ENCODE data around the gene DLG1. TPM values are rescaled to one million over a fixed set of nuclear protein-coding genes. Genes with fewer than 3 reads are reported as not detected.
"Not testable (repeated sequence)": the region's sequence is repeated elsewhere in the genome, so short reads cannot be mapped to it uniquely, and the experiment has no call there.

Gene DLG1
- total RNA-seq, 1 experiment from 2014 or later: 89.8 TPM

GRCh38 chr3:197212290-197212689 lies 86.1 kb downstream of the DLG1 start:
- no peak for DNase-seq (ENCODE audit: low read depth, low spot score)
- H3K27me3 ChIP-seq (ENCODE audit: insufficient read depth, low read length): no peaks in the 10 kb centered on the region
- CTCF ChIA-PET: no interaction called here
- RAD21 ChIA-PET (ENCODE audit: low non-redundant PET in 1 of 2, low total read pairs in 2 of 2, uncharacterized antibody in 2 of 2, unreplicated experiment in 2 of 2): no interaction called here
- BruUV-seq (replicated peaks): no TSS peak
- H4K20me1 ChIP-seq (ENCODE audit: insufficient read depth): peaks cover 17% of the 10 kb centered on the region; the same call in 1 of the 2 replicates
- no peak for ATAC-seq
- H3K9me3 ChIP-seq (ENCODE audit: control insufficient read depth in 1 of 2, insufficient read depth in 1 of 2, low read depth in 1 of 2, low read length in 2 of 2): no peaks in the 10 kb centered on the region
- H3K27ac ChIP-seq (ENCODE audit: low read depth, low read length): no peak overlapping the region
- POLR2A ChIA-PET: no interaction called here
- intact Hi-C loops (cut with micrococcal nuclease): no loop called here
- H3K4me2 ChIP-seq (ENCODE audit: low read length): no peak overlapping the region
- no peak overlapping the region for H3K4me3 ChIP-seq (replicated peaks in 1 of 2; ENCODE audit: low read depth in 1 of 2, low read length in 2 of 2)
- H3K4me1 ChIP-seq (ENCODE audit: control insufficient read depth in 1 of 2, insufficient read depth in 2 of 2, low read length in 2 of 2): peaks cover 11 to 15% of the 10 kb centered on the region in 2 experiments
- H3K9ac ChIP-seq (ENCODE audit: low read length): no peak overlapping the region
- H3K36me3 ChIP-seq (ENCODE audit: control insufficient read depth in 1 of 2, insufficient read depth in 2 of 2, low read length in 2 of 2): no peaks in the 10 kb centered on the region
- no peak overlapping the region for H2AFZ ChIP-seq (ENCODE audit: low read depth, low read length, poor library complexity, severe bottlenecking)
- no peak for TF ChIP-seq TCF7L2 (IDR thresholded peaks at IDR 0.05; ENCODE audit: borderline replicate concordance, extremely low read depth, insufficient read depth, insufficient read length)
- no peak for TF ChIP-seq SRF (IDR thresholded peaks at IDR 0.05; ENCODE audit: low read depth)
- no peak for TF ChIP-seq FOSL1 (IDR thresholded peaks at IDR 0.05; ENCODE audit: low read depth)
- no peak for TF ChIP-seq ELF1 (IDR thresholded peaks at IDR 0.05; ENCODE audit: borderline replicate concordance, low read depth)
- TF ChIP-seq JUND (IDR thresholded peaks at IDR 0.05): no peak
- no peaks in the 10 kb centered on the region for H3K9me2 ChIP-seq (ENCODE audit: insufficient read depth)
- peaks cover 97% of the 10 kb centered on the region for H3K79me2 ChIP-seq (ENCODE audit: insufficient read depth, low read length)

DNA sequence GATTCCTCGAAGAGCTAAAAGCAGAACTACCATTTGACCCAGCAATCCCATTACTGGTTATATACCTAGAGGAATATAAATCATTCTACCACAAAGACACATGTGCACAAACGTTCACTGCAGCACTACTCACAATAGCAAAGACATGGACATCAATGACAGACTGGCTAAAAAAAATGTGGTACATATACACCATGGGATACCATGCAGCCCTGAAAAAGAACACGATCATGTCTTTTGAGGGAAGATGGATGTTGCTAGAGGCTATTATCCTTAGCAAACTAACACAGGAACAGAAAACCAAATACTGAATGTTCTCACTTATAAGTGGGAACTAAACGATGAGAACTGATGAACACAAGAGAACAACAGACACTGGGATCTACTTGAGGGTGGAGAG lies 86.7 kb downstream of the DLG1 start:
- CTCF ChIA-PET; BruUV-seq (replicated peaks): not testable (repeated sequence)
- H4K20me1 ChIP-seq (ENCODE audit: insufficient read depth): peaks cover 21% of the 10 kb centered on the region; the same call in 1 of the 2 replicates

More for the DNA sequence above, 86.7 kb downstream of the DLG1 start:
- ATAC-seq; DNase-seq (ENCODE audit: low read depth, low spot score); H3K4me1 ChIP-seq (ENCODE audit: control insufficient read depth in 1 of 2, insufficient read depth in 2 of 2, low read length in 2 of 2); POLR2A ChIA-PET; H2AFZ ChIP-seq (ENCODE audit: low read depth, low read length, poor library complexity, severe bottlenecking); H3K27me3 ChIP-seq (ENCODE audit: insufficient read depth, low read length); H3K36me3 ChIP-seq (ENCODE audit: control insufficient read depth in 1 of 2, insufficient read depth in 2 of 2, low read length in 2 of 2); H3K9me3 ChIP-seq (ENCODE audit: control insufficient read depth in 1 of 2, insufficient read depth in 1 of 2, low read depth in 1 of 2, low read length in 2 of 2); H3K27ac ChIP-seq (ENCODE audit: low read depth, low read length); intact Hi-C loops (cut with micrococcal nuclease); H3K4me3 ChIP-seq (replicated peaks in 1 of 2; ENCODE audit: low read depth in 1 of 2, low read length in 2 of 2); RAD21 ChIA-PET (ENCODE audit: low non-redundant PET in 1 of 2, low total read pairs in 2 of 2, uncharacterized antibody in 2 of 2, unreplicated experiment in 2 of 2); H3K9ac ChIP-seq (ENCODE audit: low read length); H3K4me2 ChIP-seq (ENCODE audit: low read length); H3K9me2 ChIP-seq (ENCODE audit: insufficient read depth): not testable (repeated sequence)
- peaks cover 97% of the 10 kb centered on the region for H3K79me2 ChIP-seq (ENCODE audit: insufficient read depth, low read length)

Data from HCT116 (cell line).